PC-3 (cell line): ENCODE measurements around the gene DYRK3. TPM values are rescaled to one million over a fixed set of nuclear protein-coding genes. Genes with fewer than 3 reads are reported as not detected.

Experiments used
- ATAC-seq: fragments of 200-7000 bp; cut with Tn5 transposase; 2 replicates; pipeline ENCODE4 v1.9.1; 2020; ENCODE audit warnings: mild to moderate bottlenecking, moderate library complexity
- BruUV-seq: library from RNA; stranded (reverse); fragments of 400-500 nt; replicated peaks from 2 replicates; lab custom pipeline; 2021; lab: Mats Ljungman, UMichigan
- CTCF ChIA-PET: fragments of 300-600 bp; sonication (Branson Sonifier 250); formaldehyde crosslinking; loops from one replicate; lab custom pipeline; 2022; ENCODE audit warnings: antibody characterized with exemption; lab: Charles Lee
- POLR2A ChIA-PET: fragments of 300-600 bp; sonication (Branson Sonifier 250); formaldehyde crosslinking; loops from one replicate; lab custom pipeline; 2022; ENCODE audit warnings: antibody characterized with exemption; ENCODE audit not compliant: unreplicated experiment; lab: Charles Lee
- DNase-seq: peaks from one replicate; pipeline ENCODE4 v3.0.0-alpha.2; 2015
- H2AFZ ChIP-seq: fragments of 300-600 bp; sonication (generic); 2 replicates; pipeline ENCODE4 v1.6.0; 2016; ENCODE audit warnings: antibody characterized with exemption, low read length
- H3F3A ChIP-seq: fragments of 300-600 bp; sonication (generic); one replicate; pipeline ENCODE4 v1.6.0; 2017; ENCODE audit warnings: antibody characterized with exemption, low read length, control low read depth, mild to moderate bottlenecking; ENCODE audit not compliant: unreplicated experiment
- H3K27ac ChIP-seq: fragments of 300-600 bp; sonication (generic); 2 replicates; pipeline ENCODE4 v1.5.1; 2016; ENCODE audit warnings: mild to moderate bottlenecking, low read length
- H3K27me3 ChIP-seq: fragments of 300-600 bp; sonication (generic); 2 replicates; pipeline ENCODE4 v1.6.1; 2016; ENCODE audit warnings: low read length, mixed read lengths
- H3K36me3 ChIP-seq: fragments of 300-600 bp; sonication (generic); 2 replicates; pipeline ENCODE4 v1.6.1; 2016; ENCODE audit warnings: low read depth, mixed run types, low read length, mixed read lengths
- H3K4me1 ChIP-seq: fragments of 300-600 bp; sonication (generic); 2 replicates; pipeline ENCODE4 v1.5.1; 2016; ENCODE audit warnings: low read length; ENCODE audit not compliant: insufficient read depth
- H3K4me2 ChIP-seq: fragments of 300-600 bp; sonication (generic); 2 replicates; pipeline ENCODE4 v1.6.0; 2016; ENCODE audit warnings: low read length
- H3K4me3 ChIP-seq: fragments of 300-600 bp; sonication (generic); 2 replicates; pipeline ENCODE4 v1.5.1; 2016; ENCODE audit warnings: mild to moderate bottlenecking, low read length, mixed read lengths
- H3K79me2 ChIP-seq: fragments of 300-600 bp; sonication (generic); 2 replicates; pipeline ENCODE4 v1.6.1; 2017; ENCODE audit warnings: low read length, mixed read lengths
- H3K9ac ChIP-seq: fragments of 300-600 bp; sonication (generic); 2 replicates; pipeline ENCODE4 v1.6.0; 2016; ENCODE audit warnings: mild to moderate bottlenecking, low read length
- H3K9me2 ChIP-seq: fragments of 300-600 bp; sonication (generic); replicated peaks from 2 replicates; pipeline ENCODE4 v1.6.1; 2016; ENCODE audit warnings: mixed run types, low read length, mixed read lengths
- H3K9me3 ChIP-seq: fragments of 300-600 bp; sonication (generic); 2 replicates; pipeline ENCODE4 v1.6.1; 2016; ENCODE audit warnings: low read length, mixed read lengths
- H4K20me1 ChIP-seq: fragments of 300-600 bp; sonication (generic); 2 replicates; pipeline ENCODE4 v1.6.1; 2016; ENCODE audit warnings: low read length, mixed read lengths
- EZH2 ChIP-seq: fragments of 300-600 bp; sonication (generic); IDR thresholded peaks from one replicate; pipeline ENCODE4 v1.6.1; 2017; ENCODE audit warnings: antibody characterized with exemption, mild to moderate bottlenecking, low read length; ENCODE audit not compliant: unreplicated experiment
- EZH2phosphoT487 ChIP-seq: fragments of 300-600 bp; sonication (generic); IDR thresholded peaks from 2 replicates; pipeline ENCODE4 v1.6.1; 2018; ENCODE audit warnings: mild to moderate bottlenecking, antibody characterized with exemption, low read length, borderline replicate concordance
- intact Hi-C: fragments of 100-400 bp; cut with micrococcal nuclease; formaldehyde crosslinking; loops from 2 replicates; pipeline ENCODE4 v1.9.0; 2023
- total RNA-seq: library from RNA; depleted of rRNA; stranded (reverse); fragments of >200 nt; gene quantifications from 2 replicates; pipeline ENCODE4 v1.2.3, GENCODE V29; 2014
- TF ChIP-seq, protein P1 (sequence below): fragments of 300-600 bp; sonication (generic); conservative IDR thresholded peaks from 2 replicates; pipeline ENCODE4 v1.5.1; 2017; ENCODE audit warnings: antibody characterized with exemption, low read depth, mild to moderate bottlenecking, low read length

Gene DYRK3
- total RNA-seq, 1 experiment from 2014 or later, result 12.1 TPM

DNA sequence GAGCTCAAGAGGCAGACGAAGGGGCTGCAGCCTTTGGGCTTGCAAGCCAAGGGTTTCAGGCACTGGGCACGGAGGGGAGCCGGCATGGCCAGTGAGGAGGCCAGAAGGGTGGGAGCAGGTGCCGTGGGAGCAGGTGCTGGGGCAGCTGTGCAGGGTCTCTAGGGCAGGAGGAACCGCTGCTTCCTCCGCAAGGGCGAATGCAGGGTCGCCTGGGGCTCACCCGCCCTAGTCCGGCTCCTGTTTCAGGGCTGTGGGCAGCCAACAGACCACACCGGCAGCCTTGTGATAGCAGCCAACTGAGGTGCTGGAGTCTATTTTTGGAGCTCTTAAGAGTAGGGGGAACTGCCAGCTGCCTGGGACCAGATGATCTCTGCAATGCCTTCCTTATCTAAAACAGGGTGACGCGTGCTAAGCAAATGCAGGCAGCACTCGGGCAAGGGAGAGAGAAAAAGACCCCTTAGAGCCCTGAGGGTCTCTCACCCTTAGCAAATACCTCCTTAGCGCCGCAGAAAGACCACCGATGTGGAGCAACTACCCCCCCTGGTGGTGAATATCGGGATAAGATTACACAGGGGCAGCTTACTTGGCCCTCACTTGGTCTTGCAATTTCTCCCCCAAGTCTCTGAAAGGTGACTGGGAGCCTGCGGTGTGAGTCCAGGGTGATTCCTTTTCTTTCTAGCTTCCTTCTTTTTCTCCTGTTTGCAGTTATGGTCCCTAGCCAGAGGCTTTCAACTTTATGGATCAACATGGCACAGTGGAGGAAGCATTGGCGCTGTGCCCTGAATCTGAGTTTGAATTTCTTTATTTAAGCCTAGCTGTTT lies 28.7 kb downstream of the DYRK3 start:
- H3K9me2 ChIP-seq, result no peaks in the 10 kb centered on the region
- H3K9me3 ChIP-seq, result no peaks in the 10 kb centered on the region
- ChIA-PET POLR2A (interaction anchor here (0.6 to 1.3 kb wide), 4 partner anchors 14 to 370 kb away, joined by 3 to 7 read pairs (median 3); partner anchors contain the start of gene DYRK3), CTCF (interaction anchor here (0.6 to 3.4 kb wide), 14 partner anchors 9 to 610 kb away, joined by 3 to 83 read pairs (median 6); partner anchors contain the start of genes DYRK3 and EIF2D)
- DNase-seq, result peak; percentile 89
- H3K36me3 ChIP-seq, result no peaks in the 10 kb centered on the region
- H3K4me2 ChIP-seq, result peak overlapping the region; percentile 52
- no peak overlapping the region for H3K4me3 ChIP-seq
- no peaks in the 10 kb centered on the region for H3K79me2 ChIP-seq
- H3K9ac ChIP-seq, result no peak overlapping the region
- no peak overlapping the region for H3K27ac ChIP-seq
- H3K27me3 ChIP-seq, result peaks cover 16% of the 10 kb centered on the region; the same call in 1 of the 2 replicates
- no peaks in the 10 kb centered on the region for H4K20me1 ChIP-seq
- H3F3A ChIP-seq, result no peaks in the 10 kb centered on the region
- intact Hi-C loops, result loop anchor here (1.0 to 5.0 kb wide), 3 partner anchors 30 to 157 kb away; partner anchors contain the start of gene RASSF5
- ATAC-seq, result peak; percentile 83
- H3K4me1 ChIP-seq, result peaks cover 4% of the 10 kb centered on the region; the same call in 1 of the 2 replicates
- H2AFZ ChIP-seq, result peak overlapping the region; percentile 47
- no peak for TF ChIP-seq EZH2
- no peak for TF ChIP-seq EZH2phosphoT487
- TF ChIP-seq, protein P1, sequence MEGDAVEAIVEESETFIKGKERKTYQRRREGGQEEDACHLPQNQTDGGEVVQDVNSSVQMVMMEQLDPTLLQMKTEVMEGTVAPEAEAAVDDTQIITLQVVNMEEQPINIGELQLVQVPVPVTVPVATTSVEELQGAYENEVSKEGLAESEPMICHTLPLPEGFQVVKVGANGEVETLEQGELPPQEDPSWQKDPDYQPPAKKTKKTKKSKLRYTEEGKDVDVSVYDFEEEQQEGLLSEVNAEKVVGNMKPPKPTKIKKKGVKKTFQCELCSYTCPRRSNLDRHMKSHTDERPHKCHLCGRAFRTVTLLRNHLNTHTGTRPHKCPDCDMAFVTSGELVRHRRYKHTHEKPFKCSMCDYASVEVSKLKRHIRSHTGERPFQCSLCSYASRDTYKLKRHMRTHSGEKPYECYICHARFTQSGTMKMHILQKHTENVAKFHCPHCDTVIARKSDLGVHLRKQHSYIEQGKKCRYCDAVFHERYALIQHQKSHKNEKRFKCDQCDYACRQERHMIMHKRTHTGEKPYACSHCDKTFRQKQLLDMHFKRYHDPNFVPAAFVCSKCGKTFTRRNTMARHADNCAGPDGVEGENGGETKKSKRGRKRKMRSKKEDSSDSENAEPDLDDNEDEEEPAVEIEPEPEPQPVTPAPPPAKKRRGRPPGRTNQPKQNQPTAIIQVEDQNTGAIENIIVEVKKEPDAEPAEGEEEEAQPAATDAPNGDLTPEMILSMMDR, result peak; percentile 99
- no TSS peak for BruUV-seq

DNA sequence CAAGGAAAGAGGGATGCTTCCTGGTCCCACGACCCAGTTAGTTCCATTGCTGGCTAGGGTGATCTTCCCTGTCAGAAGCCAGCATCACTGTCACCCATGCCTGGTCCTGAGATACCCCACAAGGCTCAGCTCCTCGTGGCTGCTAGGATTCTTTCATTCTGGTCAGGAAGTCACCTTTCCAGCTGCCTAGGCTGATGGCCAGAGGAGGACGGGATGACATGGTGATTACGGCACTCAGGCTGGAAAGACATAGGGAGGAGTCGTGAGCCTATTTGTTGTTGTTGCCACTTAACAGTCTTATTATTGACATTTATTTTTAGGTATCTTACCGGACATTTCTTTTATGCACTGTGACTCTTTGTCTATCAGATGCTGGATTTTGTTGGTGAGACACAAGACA lies 29.4 kb downstream of the DYRK3 start:
- H3K79me2 ChIP-seq, result no peaks in the 10 kb centered on the region
- H4K20me1 ChIP-seq, result no peaks in the 10 kb centered on the region
- ATAC-seq (no peak), DNase-seq (no peak)
- no peaks in the 10 kb centered on the region for H3K36me3 ChIP-seq
- peaks cover 16% of the 10 kb centered on the region; the same call in 1 of the 2 replicates for H3K27me3 ChIP-seq
- peaks cover 4% of the 10 kb centered on the region; the same call in 1 of the 2 replicates for H3K4me1 ChIP-seq
- BruUV-seq, result no TSS peak
- no peak overlapping the region for H2AFZ ChIP-seq
- ChIA-PET CTCF (interaction anchor here (0.6 to 3.4 kb wide), 9 partner anchors 10 to 609 kb away, joined by 3 to 83 read pairs (median 8); partner anchors contain the start of genes DYRK3 and EIF2D), POLR2A (interaction anchor here (0.6 kb wide), 1 partner anchor 30 kb away, joined by 3 read pairs; the partner anchor contains the start of gene DYRK3)
- H3K4me2 ChIP-seq, result no peak overlapping the region
- H3K9me2 ChIP-seq, result no peaks in the 10 kb centered on the region
- H3K27ac ChIP-seq, result no peak overlapping the region
- intact Hi-C loops, result loop anchor here (1.0 to 5.0 kb wide), 3 partner anchors 30 to 157 kb away; partner anchors contain the start of gene RASSF5
- no peak overlapping the region for H3K4me3 ChIP-seq
- H3F3A ChIP-seq, result no peaks in the 10 kb centered on the region
- TF ChIP-seq EZH2, result no peak
- TF ChIP-seq EZH2phosphoT487, result no peak
- TF ChIP-seq, protein P1, result no peak
- H3K9ac ChIP-seq, result no peak overlapping the region
- no peaks in the 10 kb centered on the region for H3K9me3 ChIP-seq
